ENCODE results near the gene NRP1. TPM values are rescaled to one million over a fixed set of nuclear protein-coding genes. Genes with fewer than 3 reads are reported as not detected.
"Not testable (repeated sequence)": the region's sequence is repeated elsewhere in the genome, so short reads cannot be mapped to it uniquely, and the experiment has no call there.

The NRP1 gene
- total RNA-seq, 4 donors from 2014 or later, result 40.4 to 123 (median 58.3) TPM

GRCh38 chr10:33227489-33227888, 107.0 kb downstream of the NRP1 start:
- H3K36me3 ChIP-seq, result no peaks in the 10 kb centered on the region
- WGBS, 2 donors, result 67 to 78% methylated on average over 2 of the region's 2 CpGs
- H3K4me1 ChIP-seq, result peaks cover 24 to 27% of the 10 kb centered on the region in 2 donors
- intact Hi-C loops (cut with DNase I), result no loop called here
- no peaks in the 10 kb centered on the region for H3K27me3 ChIP-seq
- H3K4me3 ChIP-seq (replicated peaks in 1 of 3), result no peak overlapping the region
- TF ChIP-seq POLR2A (IDR thresholded peaks at IDR 0.05) (no peak), CTCF (IDR thresholded peaks at IDR 0.05) (no peak)
- H3K9me3 ChIP-seq, result no peaks in the 10 kb centered on the region
- peak overlapping the region in 1 of 3 donors; percentile 13 for H3K27ac ChIP-seq
- DNase-seq, result no peak

- Histone ChIP-seq H3K4me1 (peaks cover 24 to 25% of the 10 kb centered on the region in 2 donors), H3K36me3 (no peaks in the 10 kb centered on the region)
- intact Hi-C loops (cut with DNase I), result no loop called here
Observed at GRCh38 chr10:33224251-33224965, 110.1 kb downstream of the NRP1 start.

DNA sequence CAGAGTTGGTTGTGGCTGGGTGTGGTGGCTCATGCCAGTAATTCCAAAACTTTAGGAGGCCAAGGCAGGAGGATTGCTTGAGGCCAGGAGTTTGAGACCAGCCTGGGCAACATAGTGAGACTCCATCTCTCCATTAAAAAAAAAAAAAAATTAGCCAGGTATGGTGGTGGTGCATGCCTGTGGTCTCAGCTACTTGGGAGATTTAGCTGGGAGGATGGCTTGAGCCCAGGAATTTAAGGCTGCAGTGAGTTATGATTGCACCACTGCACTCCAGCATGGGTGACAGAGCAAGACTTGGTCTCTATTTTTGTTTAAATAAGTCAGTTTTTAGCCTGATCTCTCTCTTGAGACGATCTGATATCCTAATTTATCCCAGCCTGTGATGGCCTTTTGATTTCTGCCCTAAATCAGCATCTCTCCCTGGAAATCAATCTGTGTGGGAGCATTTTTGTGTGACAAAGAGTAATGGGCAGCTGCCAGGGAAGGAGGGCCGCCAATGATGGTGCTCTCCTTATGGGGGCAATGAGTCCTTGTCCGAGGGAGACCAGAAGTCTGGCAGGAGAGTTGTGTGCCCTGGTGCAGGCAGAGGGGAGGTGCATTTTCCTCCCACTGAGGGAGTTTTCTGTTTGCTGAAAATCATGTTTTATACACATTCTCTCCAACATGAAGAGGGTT, 111.0 kb downstream of the NRP1 start:
- no peaks in the 10 kb centered on the region for H3K9me3 ChIP-seq
- H3K4me1 ChIP-seq, result peaks cover 15 to 17% of the 10 kb centered on the region in 2 donors
- 36 to 39% methylated on average over 3 of the region's 3 CpGs for WGBS, 2 donors
- intact Hi-C loops (cut with DNase I), result no loop called here
- H3K27me3 ChIP-seq, result no peaks in the 10 kb centered on the region
- TF ChIP-seq CTCF (IDR thresholded peaks at IDR 0.05) (no peak), POLR2A (IDR thresholded peaks at IDR 0.05) (no peak)
- H3K4me3 ChIP-seq (replicated peaks in 1 of 3), result no peak overlapping the region
- no peaks in the 10 kb centered on the region for H3K36me3 ChIP-seq
- DNase-seq, result peak; percentile 24 to 46
- peak overlapping the region; percentile 20 to 55 (median 33) for H3K27ac ChIP-seq

More at GRCh38 chr10:33224251-33224965, 110.1 kb downstream of the NRP1 start:
- no peak for DNase-seq
- no peak for TF ChIP-seq POLR2A (IDR thresholded peaks at IDR 0.05)
- no peak for TF ChIP-seq CTCF (IDR thresholded peaks at IDR 0.05)
- 85 to 88% methylated on average over 7 of the region's 7 CpGs for whole genome bisulfite sequencing, 2 donors
- no peak overlapping the region for H3K4me3 ChIP-seq (replicated peaks in 1 of 3)
- no peaks in the 10 kb centered on the region for H3K9me3 ChIP-seq
- H3K27me3 ChIP-seq, result no peaks in the 10 kb centered on the region
- H3K27ac ChIP-seq, result peak overlapping the region in 2 of 3 donors; percentile 20 to 55

- peaks cover 12 to 17% of the 10 kb centered on the region in 2 donors for H3K4me1 ChIP-seq
- H3K27ac ChIP-seq; H3K9me3 ChIP-seq; DNase-seq; H3K4me3 ChIP-seq (replicated peaks in 1 of 3); H3K36me3 ChIP-seq; H3K27me3 ChIP-seq; intact Hi-C loops (cut with DNase I): not testable (repeated sequence)
- 94 to 95% methylated on average over 9 of the region's 9 CpGs for WGBS, 2 donors
Observed at GRCh38 chr10:33222304-33222703, 112.2 kb downstream of the NRP1 start.

GRCh38 chr10:33217854-33218253, 116.6 kb downstream of the NRP1 start:
- Histone ChIP-seq H3K27me3 (no peaks in the 10 kb centered on the region), H3K9me3 (no peaks in the 10 kb centered on the region), H3K4me1 (peaks cover 5 to 9% of the 10 kb centered on the region in 2 donors), H3K4me3 (replicated peaks in 1 of 3) (no peak overlapping the region), H3K36me3 (peaks cover 0 to 6% of the 10 kb centered on the region in 2 donors), H3K27ac (no peak overlapping the region)
- intact Hi-C loops (cut with DNase I), result no loop called here
- whole genome bisulfite sequencing, 2 donors, result 83 to 85% methylated on average over 4 of the region's 4 CpGs
- no peak for TF ChIP-seq POLR2A (IDR thresholded peaks at IDR 0.05)
- no peak for TF ChIP-seq CTCF (IDR thresholded peaks at IDR 0.05)
- DNase-seq, result no peak
